Measurements from ENCODE around the gene FBF1.
"Not testable (repeated sequence)": the region's sequence is repeated elsewhere in the genome, so short reads cannot be mapped to it uniquely, and the experiment has no call there.

DNA sequence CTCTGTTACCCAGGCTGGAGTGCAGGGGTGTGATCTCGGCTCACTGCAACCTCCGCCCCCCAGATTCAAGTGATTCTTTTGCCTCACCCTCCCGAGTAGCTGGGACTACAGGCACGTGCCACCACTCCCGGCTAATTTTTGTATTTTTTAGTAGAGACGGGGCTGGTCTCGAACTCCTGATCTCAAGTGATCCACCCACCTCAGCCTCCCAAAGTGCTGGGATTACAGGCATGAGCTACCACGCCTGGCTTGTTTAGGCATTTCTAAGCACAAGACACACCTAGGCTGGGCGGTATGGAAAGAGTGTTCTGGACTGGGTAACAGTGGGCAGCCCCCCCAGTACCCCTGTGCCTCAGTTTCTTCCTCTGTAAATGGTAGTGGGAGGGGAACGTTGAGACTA, 70.6 kb downstream of the FBF1 start:
- not testable (repeated sequence) for TF ChIP-seq POLR2A (IDR thresholded peaks at IDR 0.05)
- TF ChIP-seq, protein P1, sequence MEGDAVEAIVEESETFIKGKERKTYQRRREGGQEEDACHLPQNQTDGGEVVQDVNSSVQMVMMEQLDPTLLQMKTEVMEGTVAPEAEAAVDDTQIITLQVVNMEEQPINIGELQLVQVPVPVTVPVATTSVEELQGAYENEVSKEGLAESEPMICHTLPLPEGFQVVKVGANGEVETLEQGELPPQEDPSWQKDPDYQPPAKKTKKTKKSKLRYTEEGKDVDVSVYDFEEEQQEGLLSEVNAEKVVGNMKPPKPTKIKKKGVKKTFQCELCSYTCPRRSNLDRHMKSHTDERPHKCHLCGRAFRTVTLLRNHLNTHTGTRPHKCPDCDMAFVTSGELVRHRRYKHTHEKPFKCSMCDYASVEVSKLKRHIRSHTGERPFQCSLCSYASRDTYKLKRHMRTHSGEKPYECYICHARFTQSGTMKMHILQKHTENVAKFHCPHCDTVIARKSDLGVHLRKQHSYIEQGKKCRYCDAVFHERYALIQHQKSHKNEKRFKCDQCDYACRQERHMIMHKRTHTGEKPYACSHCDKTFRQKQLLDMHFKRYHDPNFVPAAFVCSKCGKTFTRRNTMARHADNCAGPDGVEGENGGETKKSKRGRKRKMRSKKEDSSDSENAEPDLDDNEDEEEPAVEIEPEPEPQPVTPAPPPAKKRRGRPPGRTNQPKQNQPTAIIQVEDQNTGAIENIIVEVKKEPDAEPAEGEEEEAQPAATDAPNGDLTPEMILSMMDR (IDR thresholded peaks at IDR 0.05) = not testable (repeated sequence)
